Measurements from ENCODE around the gene SYNJ2.

The SYNJ2 gene

DNA sequence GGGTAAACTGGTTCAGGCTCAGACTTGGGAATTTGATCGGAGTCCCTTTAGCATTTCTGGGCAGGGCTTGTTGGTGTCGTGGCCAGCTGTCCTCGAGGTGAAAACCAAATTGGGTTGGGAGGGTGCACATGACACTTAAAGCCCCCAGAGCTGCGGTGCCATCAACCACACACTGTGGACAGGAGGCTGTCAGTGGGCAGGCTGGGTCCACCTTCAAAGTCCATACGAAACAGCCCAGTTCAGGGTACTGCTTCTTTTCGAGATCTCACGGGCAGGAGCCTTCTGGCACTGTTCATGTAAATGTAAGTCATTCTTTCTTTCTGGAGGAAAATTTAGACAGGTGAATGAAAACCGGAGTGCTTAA lies 7.0 kb downstream of the SYNJ2 start:
- DNase-seq (ENCODE audit: low read depth): no peak
- H3K4me3 ChIP-seq (ENCODE audit: low read length): no peak overlapping the region
- TF ChIP-seq, protein P1, sequence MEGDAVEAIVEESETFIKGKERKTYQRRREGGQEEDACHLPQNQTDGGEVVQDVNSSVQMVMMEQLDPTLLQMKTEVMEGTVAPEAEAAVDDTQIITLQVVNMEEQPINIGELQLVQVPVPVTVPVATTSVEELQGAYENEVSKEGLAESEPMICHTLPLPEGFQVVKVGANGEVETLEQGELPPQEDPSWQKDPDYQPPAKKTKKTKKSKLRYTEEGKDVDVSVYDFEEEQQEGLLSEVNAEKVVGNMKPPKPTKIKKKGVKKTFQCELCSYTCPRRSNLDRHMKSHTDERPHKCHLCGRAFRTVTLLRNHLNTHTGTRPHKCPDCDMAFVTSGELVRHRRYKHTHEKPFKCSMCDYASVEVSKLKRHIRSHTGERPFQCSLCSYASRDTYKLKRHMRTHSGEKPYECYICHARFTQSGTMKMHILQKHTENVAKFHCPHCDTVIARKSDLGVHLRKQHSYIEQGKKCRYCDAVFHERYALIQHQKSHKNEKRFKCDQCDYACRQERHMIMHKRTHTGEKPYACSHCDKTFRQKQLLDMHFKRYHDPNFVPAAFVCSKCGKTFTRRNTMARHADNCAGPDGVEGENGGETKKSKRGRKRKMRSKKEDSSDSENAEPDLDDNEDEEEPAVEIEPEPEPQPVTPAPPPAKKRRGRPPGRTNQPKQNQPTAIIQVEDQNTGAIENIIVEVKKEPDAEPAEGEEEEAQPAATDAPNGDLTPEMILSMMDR (IDR thresholded peaks at IDR 0.05; ENCODE audit: insufficient read depth, low read depth, low read length, missing control alignments): no peak

DNA sequence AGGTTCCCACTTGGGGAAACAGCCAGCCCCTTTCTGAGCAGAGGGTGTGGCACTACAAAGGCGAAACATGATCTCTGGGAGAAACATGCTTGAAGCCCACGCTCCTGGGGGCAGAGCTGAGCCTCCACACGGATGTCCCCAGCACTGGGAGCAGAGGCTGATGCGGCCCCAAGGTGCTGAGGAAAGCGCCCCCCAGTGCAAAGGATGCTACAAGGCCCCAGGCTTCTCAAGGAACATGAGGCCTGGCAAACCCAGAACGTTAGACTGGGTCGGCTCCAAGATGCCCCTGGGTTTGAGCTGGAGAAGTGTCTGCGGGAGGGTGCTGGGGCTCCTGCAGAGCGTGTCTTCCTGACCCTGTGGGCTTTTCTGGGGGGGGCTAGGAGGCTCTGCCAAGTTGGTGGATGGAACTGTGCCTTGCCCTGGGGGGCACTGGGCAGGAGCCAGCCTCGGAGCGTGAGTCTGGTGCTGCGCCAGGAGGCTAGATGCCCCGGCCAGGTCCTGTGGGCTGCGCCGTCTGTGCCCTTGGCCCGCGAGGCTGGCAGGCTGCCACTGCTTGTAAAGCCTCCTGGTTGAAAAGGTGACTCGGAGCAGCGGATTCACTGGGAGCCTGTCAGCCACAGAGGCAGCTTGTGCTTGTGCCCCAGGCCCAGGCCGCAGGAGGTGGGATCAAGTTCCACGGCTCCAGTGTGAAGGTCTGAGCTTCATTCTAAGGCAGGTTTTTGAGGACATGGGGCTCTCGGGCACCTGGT lies 8.1 kb downstream of the SYNJ2 start:
- no peak overlapping the region for H3K4me3 ChIP-seq (ENCODE audit: low read length)
- TF ChIP-seq, protein P1 (IDR thresholded peaks at IDR 0.05; ENCODE audit: insufficient read depth, low read depth, low read length, missing control alignments): no peak
- DNase-seq (ENCODE audit: low read depth): peak; percentile 53

DNA sequence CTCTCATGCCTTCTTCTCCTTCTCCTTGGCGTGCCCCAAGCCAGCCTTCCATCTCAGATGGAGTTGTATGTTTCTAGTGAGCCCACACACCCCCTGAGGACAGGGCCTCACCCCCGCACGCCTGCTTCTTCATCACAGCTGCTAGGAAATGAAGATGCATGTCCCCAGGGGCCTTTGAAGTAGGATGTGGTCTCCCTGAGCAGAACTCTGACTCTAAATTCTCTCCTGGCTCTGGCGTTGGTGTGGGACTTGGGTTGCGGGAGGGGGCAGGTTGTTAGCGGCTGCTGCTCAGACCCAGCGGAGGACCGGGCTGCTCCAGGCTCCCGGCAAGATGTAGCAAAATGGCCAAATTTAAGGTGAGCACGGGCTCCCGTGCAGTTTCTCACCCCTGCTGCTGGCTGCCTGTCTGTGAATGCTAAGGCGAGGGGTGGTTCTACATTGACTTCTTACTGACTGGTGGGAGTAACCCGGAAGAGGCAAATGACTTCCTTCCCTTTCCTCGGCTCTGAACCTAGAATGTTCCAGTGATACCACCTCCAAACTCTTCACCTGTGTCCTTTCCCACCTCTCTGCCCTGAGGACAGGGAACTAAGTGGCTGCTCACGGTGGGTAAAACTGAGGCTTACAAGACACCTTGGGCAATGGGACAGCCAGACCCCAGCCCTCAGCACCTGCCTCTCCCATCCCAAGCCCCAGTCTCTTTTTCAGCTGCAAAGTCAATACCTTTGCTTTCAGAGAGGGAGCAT lies 8.8 kb downstream of the SYNJ2 start:
- no peak overlapping the region for H3K4me3 ChIP-seq (ENCODE audit: low read length)
- TF ChIP-seq, protein P1 (IDR thresholded peaks at IDR 0.05; ENCODE audit: insufficient read depth, low read depth, low read length, missing control alignments): no peak
- no peak for DNase-seq (ENCODE audit: low read depth)

DNA sequence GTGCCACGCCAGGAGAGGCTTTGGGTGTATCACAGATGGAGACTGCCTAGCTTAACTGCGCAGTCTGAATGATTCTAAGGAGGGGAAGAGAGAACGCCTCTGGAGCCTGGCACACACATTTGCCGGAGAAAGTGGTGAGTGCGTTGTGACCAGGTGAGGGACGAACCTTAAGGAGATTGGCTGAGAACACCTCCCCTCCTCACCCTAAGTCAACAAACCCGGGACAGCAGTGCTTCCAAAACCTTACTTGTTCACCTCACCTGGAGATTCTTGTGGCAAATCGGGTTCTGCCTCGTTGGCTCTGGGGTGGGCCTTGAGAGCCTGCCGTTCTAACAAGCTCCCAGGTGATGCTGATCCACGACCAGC lies 9.4 kb downstream of the SYNJ2 start:
- TF ChIP-seq, protein P1 (IDR thresholded peaks at IDR 0.05; ENCODE audit: insufficient read depth, low read depth, low read length, missing control alignments): no peak
- no peak for DNase-seq (ENCODE audit: low read depth)
- no peak overlapping the region for H3K4me3 ChIP-seq (ENCODE audit: low read length)

DNA sequence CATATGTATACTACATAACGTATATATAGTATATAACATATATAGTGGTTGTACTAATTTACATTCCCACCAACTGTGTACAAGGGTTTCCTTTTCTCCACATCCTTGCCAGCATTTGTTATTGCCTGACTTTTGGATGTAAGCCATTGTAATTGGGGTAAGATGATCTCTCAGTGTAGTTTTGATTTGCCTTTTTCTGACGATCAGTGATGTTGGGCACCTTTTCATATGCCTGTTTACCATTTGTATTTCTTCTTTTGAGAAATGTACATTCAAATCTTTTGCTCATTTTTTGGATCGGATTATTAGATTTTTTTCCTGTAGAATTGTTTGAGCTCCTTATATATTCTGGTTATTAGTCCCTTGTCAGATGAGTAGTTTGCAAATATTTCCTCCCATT lies 11.4 kb downstream of the SYNJ2 start:
- H3K4me3 ChIP-seq (ENCODE audit: low read length): no peak overlapping the region
- TF ChIP-seq, protein P1 (IDR thresholded peaks at IDR 0.05; ENCODE audit: insufficient read depth, low read depth, low read length, missing control alignments): no peak
- DNase-seq (ENCODE audit: low read depth): no peak

DNA sequence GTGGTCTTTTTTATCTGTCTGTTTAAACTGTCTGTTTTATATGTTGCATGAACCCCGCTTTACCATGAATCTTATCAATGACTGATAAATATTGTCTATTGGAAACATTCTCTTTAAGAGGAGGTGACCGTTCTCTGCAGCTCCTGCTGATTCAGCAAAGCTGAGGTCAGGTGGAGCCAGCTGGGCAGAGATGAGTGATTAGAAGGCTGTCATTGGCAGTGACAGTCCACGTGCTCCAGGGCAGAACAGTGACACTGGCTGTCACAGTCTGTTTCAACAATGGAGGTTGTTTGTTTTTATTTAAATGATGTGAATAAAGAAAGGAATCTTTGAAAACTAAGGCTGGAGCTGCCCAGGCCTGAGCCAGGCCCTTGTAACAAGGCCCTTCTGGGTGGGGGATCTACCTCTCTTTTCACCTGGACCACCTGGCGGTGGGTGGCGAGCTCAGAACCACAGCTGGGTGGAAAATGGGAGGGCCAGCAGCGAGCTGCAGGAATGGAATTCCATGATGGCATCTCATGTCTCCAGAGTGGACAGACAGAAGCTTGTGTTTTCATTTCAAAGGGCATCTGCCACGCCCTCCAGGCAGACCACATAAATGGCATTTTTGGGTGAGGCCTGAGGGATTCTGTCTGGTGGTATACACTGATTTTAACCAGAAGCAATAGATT lies 12.6 kb downstream of the SYNJ2 start:
- DNase-seq (ENCODE audit: low read depth): no peak
- TF ChIP-seq, protein P1 (IDR thresholded peaks at IDR 0.05; ENCODE audit: insufficient read depth, low read depth, low read length, missing control alignments): no peak

More for the DNA sequence above, 12.6 kb downstream of the SYNJ2 start:
- H3K4me3 ChIP-seq (ENCODE audit: low read length): no peak overlapping the region
